Activated CD4-positive, alpha-beta T cell treated with anti-CD3 and anti-CD28 coated beads for 24 hours (primary cell): ENCODE results near the gene ZNFX1.

Experiments
- DNase-seq, 2 donors: peaks; one replicate each; pipeline ENCODE4 v3.0.0-alpha.2; 2020; ENCODE audit warnings: low read depth in 2 of 2

Gene ZNFX1

DNA sequence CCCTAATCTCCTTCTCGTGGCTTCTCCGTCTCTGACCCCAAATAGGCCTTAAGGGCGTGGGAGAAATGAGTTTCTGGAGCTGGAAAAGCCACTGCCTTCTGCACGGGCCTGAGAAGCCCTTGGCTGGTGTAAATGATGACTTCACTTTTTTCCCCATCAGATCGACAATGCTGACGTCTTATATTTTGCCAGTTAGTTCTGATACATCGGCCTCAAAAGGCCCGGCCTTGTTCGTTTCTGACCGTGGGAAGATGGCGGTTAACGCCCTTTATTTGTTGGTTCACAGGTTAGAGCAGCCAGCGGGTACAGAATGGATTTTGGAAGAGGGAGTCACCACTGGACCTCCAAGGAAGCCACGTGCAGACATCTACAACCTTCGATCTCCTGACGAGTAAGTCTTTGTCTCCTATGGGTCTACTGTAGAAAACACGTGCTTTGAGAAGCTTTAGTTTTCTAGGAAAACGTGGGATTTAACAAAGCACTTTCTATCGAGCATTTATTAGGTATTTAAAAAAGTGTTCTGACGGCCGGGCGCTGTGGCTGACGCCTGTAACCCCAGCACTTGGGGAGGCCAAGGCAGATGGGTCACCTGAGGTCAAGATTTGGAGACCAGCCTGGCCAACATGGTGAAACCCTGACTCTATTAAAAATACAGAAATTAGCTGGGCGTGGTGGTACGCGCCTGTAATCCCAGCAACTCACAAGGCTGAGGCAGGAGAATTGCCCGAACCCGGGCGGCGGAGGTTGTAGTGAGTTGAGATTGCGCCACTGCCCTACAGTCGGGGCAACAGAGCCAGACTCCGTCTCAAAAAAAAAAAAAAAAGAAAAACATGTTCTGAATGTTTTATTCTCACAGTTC is 1.2 kb upstream of the ZNFX1 start:
- DNase-seq, result no peak

DNA sequence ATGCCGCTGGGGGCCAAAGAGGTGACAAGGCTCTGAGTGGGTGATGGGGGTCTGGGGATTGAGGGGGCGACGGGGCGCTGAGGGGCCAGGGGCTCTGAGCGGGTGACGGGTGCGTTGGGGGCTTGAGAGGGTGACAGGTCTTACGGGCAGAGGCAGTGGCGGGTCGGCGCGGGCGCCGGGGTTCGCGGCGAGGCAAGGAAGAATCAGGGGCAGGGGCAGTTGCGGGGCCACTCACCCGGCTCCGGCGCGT is 146 bp downstream of the ZNFX1 start:
- DNase-seq, result no peak

DNA sequence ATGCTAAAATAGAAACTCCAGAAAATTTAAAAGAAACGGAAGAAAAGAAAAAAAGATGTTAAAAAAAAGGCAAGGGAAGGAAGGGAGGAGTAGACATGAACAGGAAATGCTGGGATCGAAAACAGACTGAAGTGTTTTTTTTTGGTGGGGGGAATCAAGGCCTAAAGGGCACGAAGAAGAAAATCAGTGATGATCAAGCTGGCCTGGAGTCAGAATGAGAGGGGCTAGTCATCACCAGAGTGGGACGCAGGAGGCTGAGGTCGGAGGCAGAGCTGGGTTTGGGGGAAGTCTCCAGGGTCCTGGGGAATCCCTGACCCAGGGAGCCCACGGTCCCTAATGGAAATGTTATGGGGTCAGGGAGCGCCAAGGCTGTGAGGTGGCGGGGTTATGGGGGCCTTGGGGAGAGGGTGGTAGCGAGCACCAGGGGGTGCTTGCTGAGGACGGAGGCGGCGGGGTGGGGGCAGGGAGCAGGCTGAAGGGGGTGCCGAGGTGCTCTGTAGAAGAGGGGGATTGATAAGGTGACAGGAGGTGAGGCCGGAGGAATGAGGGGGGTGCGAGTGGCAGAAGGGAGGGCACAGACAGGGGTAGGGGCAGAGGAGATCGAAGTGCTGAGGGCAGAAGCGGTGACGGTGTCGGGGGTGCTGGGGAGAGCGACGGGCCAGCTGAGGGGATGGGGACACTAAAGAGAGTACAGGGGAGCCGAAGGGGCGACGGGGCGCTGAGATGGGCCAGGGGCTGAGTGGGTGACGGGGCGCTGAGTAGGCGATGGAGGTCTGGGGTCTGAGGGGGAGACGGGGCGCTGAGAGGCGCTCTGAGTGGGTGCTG is 684 bp downstream of the ZNFX1 start:
- DNase-seq, result no peak

- no peak for DNase-seq
Observed at GRCh38 chr20:49276161-49276960, 1.5 kb downstream of the ZNFX1 start.

GRCh38 chr20:49275636-49276035 is 2.2 kb downstream of the ZNFX1 start:
- no peak for DNase-seq

DNA sequence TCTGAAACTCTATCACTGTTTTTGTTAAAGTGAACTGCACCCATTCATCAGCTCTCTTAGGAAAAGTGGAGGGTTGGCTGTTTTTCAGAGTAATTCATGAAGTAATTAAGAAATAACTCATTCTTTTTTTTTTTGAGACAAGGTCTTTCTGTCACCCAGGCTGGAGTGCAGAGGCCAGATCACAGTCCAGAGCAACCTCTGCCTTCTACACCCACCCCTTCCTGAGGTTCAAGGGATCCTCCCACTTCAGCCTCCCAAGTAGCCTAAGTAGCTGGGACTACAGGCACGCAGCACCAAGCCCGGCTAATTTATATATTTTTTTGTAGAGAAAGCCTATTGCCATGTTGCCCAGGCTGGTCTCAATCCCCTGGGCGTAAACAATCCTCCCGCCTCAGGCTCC is 2.6 kb downstream of the ZNFX1 start:
- no peak for DNase-seq

GRCh38 chr20:49273696-49274277 is 4.1 kb downstream of the ZNFX1 start:
- DNase-seq, result no peak

GRCh38 chr20:49272654-49273053 is 5.2 kb downstream of the ZNFX1 start:
- DNase-seq, result no peak

- DNase-seq, result no peak
Observed at GRCh38 chr20:49270736-49271135, 7.1 kb downstream of the ZNFX1 start.

- no peak for DNase-seq
Observed at GRCh38 chr20:49270177-49270576, 7.7 kb downstream of the ZNFX1 start.

DNA sequence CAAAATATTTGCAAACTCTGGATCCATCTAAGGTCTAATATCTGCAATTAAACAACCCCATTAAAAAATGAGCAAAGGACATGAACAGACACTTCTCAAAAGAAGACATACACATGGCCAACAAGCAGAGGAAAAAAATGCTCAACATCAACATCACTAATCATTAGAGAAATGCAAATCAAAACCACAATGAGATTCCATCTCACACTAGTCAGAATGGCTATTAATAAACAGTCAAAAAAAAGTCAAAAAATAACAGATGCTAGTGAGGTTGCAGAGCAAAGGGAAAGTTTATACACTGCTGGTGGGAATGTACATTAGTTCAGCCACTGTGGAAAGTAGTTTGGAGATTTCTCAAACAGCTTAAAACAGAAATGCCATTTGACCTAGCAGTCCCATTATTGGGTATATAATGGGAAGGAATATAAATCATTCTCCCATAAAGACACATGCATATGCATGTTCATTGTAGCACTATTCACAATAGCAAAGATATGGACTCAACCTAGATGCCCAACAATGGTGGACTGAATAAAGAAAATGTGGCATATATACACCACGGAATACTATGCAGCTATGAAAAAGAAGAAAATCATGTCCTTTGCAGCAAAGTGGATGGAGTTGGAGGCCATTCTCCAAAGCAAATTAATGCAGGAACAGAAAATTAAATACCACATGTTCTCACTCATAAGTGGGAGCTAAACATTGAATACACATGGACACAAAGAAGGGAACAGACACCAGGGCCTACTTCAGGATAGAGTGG is 9.1 kb downstream of the ZNFX1 start:
- no peak for DNase-seq

- no peak for DNase-seq
Observed at GRCh38 chr20:49267327-49267726, 10.5 kb downstream of the ZNFX1 start.

- no peak for DNase-seq
Observed at GRCh38 chr20:49262444-49262843, 15.4 kb downstream of the ZNFX1 start.

GRCh38 chr20:49261173-49261572 is 16.7 kb downstream of the ZNFX1 start:
- DNase-seq, result no peak

GRCh38 chr20:49260218-49260617 is 17.6 kb downstream of the ZNFX1 start:
- no peak for DNase-seq

DNA sequence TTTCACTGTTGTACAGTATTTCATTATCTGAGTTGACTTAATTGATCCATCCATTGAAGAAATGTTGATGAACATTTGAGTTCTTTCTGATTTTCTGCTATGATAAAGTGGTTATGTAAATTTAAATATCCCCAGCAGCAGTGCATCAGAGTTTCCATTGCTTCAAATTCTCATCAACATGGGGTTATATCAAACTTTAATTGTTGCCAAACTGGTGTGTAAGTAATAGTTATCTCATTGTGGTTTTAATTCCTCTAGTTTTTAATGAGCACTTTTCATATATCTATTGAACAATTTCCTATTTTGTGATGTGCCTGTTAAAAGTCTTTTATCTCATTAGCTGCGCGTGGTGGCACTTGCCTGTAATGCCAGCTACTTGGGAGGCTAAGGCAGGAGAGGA is 18.1 kb downstream of the ZNFX1 start:
- DNase-seq, result no peak

DNA sequence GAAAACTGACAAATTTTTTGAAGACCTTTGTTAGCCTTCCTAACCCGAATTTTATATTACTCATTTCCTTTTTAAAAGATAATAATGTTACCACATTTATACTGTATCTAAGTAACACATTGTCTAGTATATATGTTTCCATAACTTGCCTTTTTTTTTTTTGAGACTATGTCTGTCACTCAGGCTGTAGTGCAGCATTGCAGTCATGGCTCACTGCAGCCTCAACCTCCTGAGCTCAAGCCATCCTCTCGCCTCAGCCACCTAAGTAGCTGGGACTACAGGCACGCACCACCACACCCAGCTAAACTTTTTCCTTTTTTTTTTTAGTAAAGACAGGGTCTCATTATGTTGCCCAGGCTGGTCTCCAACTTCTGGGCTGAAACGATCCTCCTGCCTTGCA is 18.6 kb downstream of the ZNFX1 start:
- DNase-seq, result no peak

DNA sequence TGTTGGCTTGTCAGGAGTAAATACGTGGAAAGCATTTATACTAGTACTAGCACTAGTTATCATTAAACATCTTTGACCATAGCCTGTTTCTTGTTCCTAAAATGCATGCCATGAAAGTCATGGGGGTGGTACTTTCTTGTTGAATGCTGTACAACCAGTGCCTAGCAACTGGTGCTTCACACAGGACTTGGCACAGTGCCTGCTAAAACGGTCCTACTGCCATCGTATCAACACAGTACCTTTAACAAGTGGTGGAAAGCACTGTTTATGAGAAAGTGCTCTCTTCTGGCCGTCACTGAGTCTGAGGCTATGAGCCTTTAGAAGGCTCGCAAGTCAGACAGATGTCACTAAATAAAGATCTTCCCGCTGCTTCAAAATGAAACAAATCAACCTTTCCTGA is 21.6 kb downstream of the ZNFX1 start:
- no peak for DNase-seq

GRCh38 chr20:49252556-49253350 is 25.1 kb downstream of the ZNFX1 start:
- no peak for DNase-seq

GRCh38 chr20:49248879-49249665 is 28.8 kb downstream of the ZNFX1 start:
- DNase-seq, result no peak
